ENCODE measurements around the gene TXNDC5.

Gene TXNDC5

GRCh38 chr6:7921632-7922092 is 11.1 kb upstream of the TXNDC5 start:
- Mint-ChIP-seq H3K27me3 (no peaks in the 10 kb centered on the region), H3K4me1 (peaks cover 17% of the 10 kb centered on the region), H3K9me3 (peaks cover 7% of the 10 kb centered on the region), H3K4me3 (no peak overlapping the region), H3K27ac (no peak overlapping the region), H3K36me3 (peaks cover 7% of the 10 kb centered on the region)
- ATAC-seq (ENCODE audit: low read depth) (no peak), DNase-seq (ENCODE audit: low spot score in 2 of 2) (no peak)

- H3K9me3 Mint-ChIP-seq: peaks cover 6% of the 10 kb centered on the region
- H3K27ac Mint-ChIP-seq: no peak overlapping the region
- ATAC-seq (ENCODE audit: low read depth) (no peak), DNase-seq (ENCODE audit: low spot score in 2 of 2) (no peak)
- peaks cover 7% of the 10 kb centered on the region for H3K36me3 Mint-ChIP-seq
- H3K4me1 Mint-ChIP-seq: peaks cover 18% of the 10 kb centered on the region
- no peaks in the 10 kb centered on the region for H3K27me3 Mint-ChIP-seq
- H3K4me3 Mint-ChIP-seq: no peak overlapping the region
Observed at GRCh38 chr6:7921046-7921445, 10.5 kb upstream of the TXNDC5 start.

GRCh38 chr6:7920425-7920824 is 9.8 kb upstream of the TXNDC5 start:
- DNase-seq (ENCODE audit: low spot score in 2 of 2) (no peak), ATAC-seq (ENCODE audit: low read depth) (no peak)
- Mint-ChIP-seq H3K27ac (no peak overlapping the region), H3K36me3 (peaks cover 5% of the 10 kb centered on the region), H3K27me3 (no peaks in the 10 kb centered on the region), H3K4me3 (no peak overlapping the region), H3K4me1 (peaks cover 18% of the 10 kb centered on the region), H3K9me3 (peaks cover 4% of the 10 kb centered on the region)

GRCh38 chr6:7919871-7920270 is 9.3 kb upstream of the TXNDC5 start:
- Mint-ChIP-seq H3K36me3 (peaks cover 3% of the 10 kb centered on the region), H3K4me3 (no peak overlapping the region), H3K27me3 (no peaks in the 10 kb centered on the region), H3K9me3 (peaks cover 2% of the 10 kb centered on the region), H3K27ac (no peak overlapping the region), H3K4me1 (peaks cover 18% of the 10 kb centered on the region)
- no peak for ATAC-seq (ENCODE audit: low read depth)
- no peak for DNase-seq (ENCODE audit: low spot score in 2 of 2)

- Mint-ChIP-seq H3K27me3 (no peaks in the 10 kb centered on the region), H3K4me1 (peaks cover 18% of the 10 kb centered on the region), H3K4me3 (no peak overlapping the region), H3K36me3 (no peaks in the 10 kb centered on the region), H3K9me3 (no peaks in the 10 kb centered on the region), H3K27ac (no peak overlapping the region)
- ATAC-seq (ENCODE audit: low read depth) (no peak), DNase-seq (ENCODE audit: low spot score in 2 of 2) (no peak)
Observed at GRCh38 chr6:7918403-7918802, 7.8 kb upstream of the TXNDC5 start.

GRCh38 chr6:7917729-7918128 is 7.1 kb upstream of the TXNDC5 start:
- Mint-ChIP-seq H3K27me3 (no peaks in the 10 kb centered on the region), H3K9me3 (no peaks in the 10 kb centered on the region), H3K36me3 (no peaks in the 10 kb centered on the region), H3K4me1 (peaks cover 18% of the 10 kb centered on the region), H3K4me3 (peak overlapping the region; percentile 28), H3K27ac (no peak overlapping the region)
- DNase-seq (ENCODE audit: low spot score in 2 of 2) (no peak), ATAC-seq (ENCODE audit: low read depth) (no peak)

GRCh38 chr6:7916959-7917358 is 6.4 kb upstream of the TXNDC5 start:
- Mint-ChIP-seq H3K9me3 (no peaks in the 10 kb centered on the region), H3K4me1 (peaks cover 18% of the 10 kb centered on the region), H3K27me3 (no peaks in the 10 kb centered on the region), H3K4me3 (peak overlapping the region; percentile 61), H3K27ac (no peak overlapping the region), H3K36me3 (no peaks in the 10 kb centered on the region)
- ATAC-seq (ENCODE audit: low read depth): peak; percentile 93
- no peak for DNase-seq (ENCODE audit: low spot score in 2 of 2)

GRCh38 chr6:7914991-7915789 is 4.6 kb upstream of the TXNDC5 start:
- ATAC-seq (ENCODE audit: low read depth): peak; percentile 16
- no peak overlapping the region for H3K4me3 Mint-ChIP-seq
- H3K4me1 Mint-ChIP-seq: peaks cover 23% of the 10 kb centered on the region
- H3K27me3 Mint-ChIP-seq: no peaks in the 10 kb centered on the region
- H3K9me3 Mint-ChIP-seq: no peaks in the 10 kb centered on the region
- H3K36me3 Mint-ChIP-seq: no peaks in the 10 kb centered on the region
- no peak overlapping the region for H3K27ac Mint-ChIP-seq
- no peak for DNase-seq (ENCODE audit: low spot score in 2 of 2)

GRCh38 chr6:7914311-7914710 is 3.7 kb upstream of the TXNDC5 start:
- DNase-seq (ENCODE audit: low spot score in 2 of 2): no peak
- H3K27me3 Mint-ChIP-seq: no peaks in the 10 kb centered on the region
- no peak overlapping the region for H3K27ac Mint-ChIP-seq
- no peaks in the 10 kb centered on the region for H3K9me3 Mint-ChIP-seq
- ATAC-seq (ENCODE audit: low read depth): no peak
- H3K4me1 Mint-ChIP-seq: peaks cover 26% of the 10 kb centered on the region
- no peak overlapping the region for H3K4me3 Mint-ChIP-seq
- H3K36me3 Mint-ChIP-seq: no peaks in the 10 kb centered on the region

- Mint-ChIP-seq H3K9me3 (no peaks in the 10 kb centered on the region), H3K27ac (no peak overlapping the region), H3K4me1 (peaks cover 25% of the 10 kb centered on the region), H3K4me3 (no peak overlapping the region), H3K27me3 (no peaks in the 10 kb centered on the region), H3K36me3 (no peaks in the 10 kb centered on the region)
- DNase-seq (ENCODE audit: low spot score in 2 of 2) (no peak), ATAC-seq (ENCODE audit: low read depth) (no peak)
Observed at GRCh38 chr6:7912736-7913517, 2.3 kb upstream of the TXNDC5 start.

GRCh38 chr6:7912024-7912423 is 1.4 kb upstream of the TXNDC5 start:
- DNase-seq (ENCODE audit: low spot score in 2 of 2) (no peak), ATAC-seq (ENCODE audit: low read depth) (no peak)
- H3K27ac Mint-ChIP-seq: no peak overlapping the region
- H3K27me3 Mint-ChIP-seq: no peaks in the 10 kb centered on the region
- H3K4me3 Mint-ChIP-seq: no peak overlapping the region
- H3K4me1 Mint-ChIP-seq: peaks cover 21% of the 10 kb centered on the region
- H3K36me3 Mint-ChIP-seq: peaks cover 1% of the 10 kb centered on the region
- no peaks in the 10 kb centered on the region for H3K9me3 Mint-ChIP-seq

GRCh38 chr6:7911345-7911725 is 747 bp upstream of the TXNDC5 start:
- peaks cover 1% of the 10 kb centered on the region for H3K36me3 Mint-ChIP-seq
- no peaks in the 10 kb centered on the region for H3K9me3 Mint-ChIP-seq
- peak overlapping the region; percentile 84 for H3K4me3 Mint-ChIP-seq
- no peak for DNase-seq (ENCODE audit: low spot score in 2 of 2)
- ATAC-seq (ENCODE audit: low read depth): no peak
- peaks cover 19% of the 10 kb centered on the region for H3K4me1 Mint-ChIP-seq
- H3K27me3 Mint-ChIP-seq: no peaks in the 10 kb centered on the region
- no peak overlapping the region for H3K27ac Mint-ChIP-seq

- Mint-ChIP-seq H3K27me3 (no peaks in the 10 kb centered on the region), H3K4me1 (peaks cover 19% of the 10 kb centered on the region), H3K27ac (no peak overlapping the region), H3K4me3 (no peak overlapping the region), H3K9me3 (no peaks in the 10 kb centered on the region), H3K36me3 (peaks cover 1% of the 10 kb centered on the region)
- ATAC-seq (ENCODE audit: low read depth) (peak; percentile 41), DNase-seq (ENCODE audit: low spot score in 2 of 2) (no peak)
Observed at GRCh38 chr6:7910298-7910653, 312 bp downstream of the TXNDC5 start.

GRCh38 chr6:7909323-7910276 is 988 bp downstream of the TXNDC5 start:
- ATAC-seq (ENCODE audit: low read depth) (peak; percentile 27), DNase-seq (ENCODE audit: low spot score in 2 of 2) (no peak)
- no peaks in the 10 kb centered on the region for H3K9me3 Mint-ChIP-seq
- H3K27ac Mint-ChIP-seq: peak overlapping the region; percentile 54
- H3K4me1 Mint-ChIP-seq: peaks cover 24% of the 10 kb centered on the region
- H3K36me3 Mint-ChIP-seq: peaks cover 7% of the 10 kb centered on the region
- H3K4me3 Mint-ChIP-seq: peak overlapping the region; percentile 83
- no peaks in the 10 kb centered on the region for H3K27me3 Mint-ChIP-seq

All from memory B cell (primary cell).